Endothelial cell of hepatic sinusoid (primary cell): ENCODE data around the gene TMEM135.
"Not testable (repeated sequence)": the region's sequence is repeated elsewhere in the genome, so short reads cannot be mapped to it uniquely, and the experiment has no call there.

ENCODE experiments used
- in situ Hi-C: cut with HindIII; loops from 2 replicates; pipeline ENCODE4 v1.10.0; 2017; ENCODE audit warnings: low sequenced_read_pairs

TMEM135 gene

GRCh38 chr11:87037450-87038234 lies at the start of gene TMEM135:
TMEM135 (plus strand) TSS chr11:87037934; CDS start chr11:87038046, 112 bp downstream.
- in situ Hi-C loops, result no loop called here

GRCh38 chr11:86988351-86988881 lies 49.3 kb upstream of the TMEM135 start:
- in situ Hi-C loops, result no loop called here

GRCh38 chr11:86990031-86990430 lies 47.7 kb upstream of the TMEM135 start:
- in situ Hi-C loops, result no loop called here

- in situ Hi-C loops, result no loop called here
Measured at GRCh38 chr11:86990515-86990914, 47.2 kb upstream of the TMEM135 start.

GRCh38 chr11:86991341-86991740 lies 46.4 kb upstream of the TMEM135 start:
- in situ Hi-C loops, result no loop called here

GRCh38 chr11:86992340-86992739 lies 45.4 kb upstream of the TMEM135 start:
- in situ Hi-C loops, result not testable (repeated sequence)

- in situ Hi-C loops, result no loop called here
Measured at GRCh38 chr11:86993031-86993430, 44.7 kb upstream of the TMEM135 start.

- in situ Hi-C loops, result loop anchor here (5.0 kb wide), 1 partner anchor 90 kb away; no protein-coding TSS in a partner anchor
Measured at GRCh38 chr11:86996953-86997570, 40.7 kb upstream of the TMEM135 start.

GRCh38 chr11:86999388-86999787 lies 38.3 kb upstream of the TMEM135 start:
- in situ Hi-C loops, result loop anchor here (5.0 kb wide), 1 partner anchor 88 kb away; no protein-coding TSS in a partner anchor

GRCh38 chr11:86999859-87000753 lies 37.6 kb upstream of the TMEM135 start:
- in situ Hi-C loops, result loop anchor here (5.0 kb wide), 1 partner anchor 87 kb away; no protein-coding TSS in a partner anchor

GRCh38 chr11:87002918-87003317 lies 34.8 kb upstream of the TMEM135 start:
- in situ Hi-C loops, result no loop called here

- in situ Hi-C loops, result not testable (repeated sequence)
Measured at GRCh38 chr11:87004281-87004680, 33.5 kb upstream of the TMEM135 start.

- in situ Hi-C loops, result no loop called here
Measured at GRCh38 chr11:87005569-87005921, 32.2 kb upstream of the TMEM135 start.

- in situ Hi-C loops, result no loop called here
Measured at GRCh38 chr11:87006035-87006434, 31.7 kb upstream of the TMEM135 start.

- in situ Hi-C loops, result no loop called here
Measured at GRCh38 chr11:87007963-87008362, 29.8 kb upstream of the TMEM135 start.

- in situ Hi-C loops, result no loop called here
Measured at GRCh38 chr11:87012089-87012488, 25.6 kb upstream of the TMEM135 start.

GRCh38 chr11:87012673-87013072 lies 25.1 kb upstream of the TMEM135 start:
- in situ Hi-C loops, result no loop called here

- in situ Hi-C loops, result no loop called here
Measured at GRCh38 chr11:87013912-87014825, 23.6 kb upstream of the TMEM135 start.

- in situ Hi-C loops, result no loop called here
Measured at GRCh38 chr11:87015645-87016044, 22.1 kb upstream of the TMEM135 start.
